Tibial artery (tissue), 4 donors: Measurements from ENCODE around the gene LZTR1.

ENCODE experiments used
- DNase-seq, 2 donors: peaks; one replicate each; pipeline ENCODE4 v3.0.0-alpha.2; 2019
- H3K27ac ChIP-seq, 2 donors: fragments of 200-600 bp; sonication (generic) in 1 of 2; 1 replicate in 1 of 2; 2 replicates in 1 of 2; pipeline ENCODE4 v1.5.1; 2018 to 2019; ENCODE audit warnings: mild to moderate bottlenecking in 1 of 2
- H3K27me3 ChIP-seq, 2 donors: fragments of 200-600 bp; sonication (generic) in 1 of 2; one replicate each; pipeline versions ENCODE4 v1.5.1 to v1.6.0; 2016 to 2019
- H3K36me3 ChIP-seq, 3 donors: fragments of 200-600 bp; sonication (generic) in 2 of 3; one replicate each; pipeline ENCODE4 v1.5.1; 2016 to 2019; ENCODE audit warnings: mild to moderate bottlenecking in 2 of 3
- H3K4me1 ChIP-seq, 4 donors: fragments of 200-600 bp; sonication (generic) in 2 of 4; 1 replicate in 3 of 4; 2 replicates in 1 of 4; pipeline ENCODE4 v1.5.1; 2016 to 2019
- H3K4me3 ChIP-seq, 2 donors: fragments of 200-600 bp; sonication (generic) in 1 of 2; 1 replicate in 1 of 2; 2 replicates in 1 of 2; pipeline ENCODE4 v1.5.1; 2018 to 2019; ENCODE audit warnings: mild to moderate bottlenecking in 2 of 2
- H3K9me3 ChIP-seq, 3 donors: fragments of 200-600 bp; sonication (generic) in 1 of 3; one replicate each; pipeline ENCODE4 v1.5.1; 2016 to 2019
- intact Hi-C: fragments of 100-400 bp; cut with DNase I; formaldehyde crosslinking; loops from one replicate; pipeline ENCODE4 v1.15.0; 2023; ENCODE audit warnings: low total_unique reads
- TF ChIP-seq, protein P1 (sequence below), 2 experiments: fragments of 200-600 bp in 1 of 2; fragments of 450-650 bp in 1 of 2; IDR thresholded peaks; one replicate each; pipeline ENCODE4 v1.5.1; 2017 to 2019; ENCODE audit warnings: antibody characterized with exemption in 2 of 2, mild to moderate bottlenecking in 1 of 2, moderate library complexity in 1 of 2

LZTR1 gene

DNA sequence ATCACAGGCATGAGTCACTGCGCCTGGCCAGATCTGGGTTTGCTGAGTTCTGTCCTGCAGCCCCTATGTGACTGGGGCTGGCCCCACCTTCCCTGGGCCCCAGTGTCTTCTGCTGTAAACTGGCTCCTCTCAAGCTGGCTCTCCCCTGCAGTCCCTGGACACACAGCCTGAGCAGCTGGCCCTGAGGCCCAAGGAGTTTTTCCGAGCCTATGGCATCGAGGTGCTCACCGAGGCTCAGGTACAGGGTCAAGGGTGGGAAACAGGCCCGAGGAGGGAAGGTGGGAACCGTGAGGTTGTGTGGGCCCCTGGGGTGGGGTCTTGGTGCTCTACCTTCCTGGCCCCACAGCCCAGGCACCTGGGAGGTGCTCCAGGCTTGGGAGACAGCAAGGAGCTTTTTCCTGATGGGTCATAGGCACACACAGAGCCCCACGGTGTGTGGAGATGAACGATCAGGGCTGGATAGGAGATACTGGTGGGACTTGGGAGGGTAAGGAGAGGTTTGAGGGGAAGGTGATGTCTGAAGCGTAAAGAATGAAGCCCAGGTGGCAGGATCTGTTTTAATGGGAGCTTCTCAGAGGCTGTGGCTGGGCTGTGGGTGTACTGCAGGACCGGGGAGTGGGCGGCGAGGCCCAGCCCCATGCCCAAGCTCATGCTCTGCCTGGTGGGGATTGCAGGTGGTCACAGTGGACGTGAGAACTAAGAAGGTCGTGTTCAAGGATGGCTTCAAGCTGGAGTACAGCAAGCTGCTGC lies 6.4 kb upstream of the LZTR1 start:
- no peak for DNase-seq
- intact Hi-C loops = no loop called here
- peaks cover 0 to 53% of the 10 kb centered on the region in 2 donors for H3K27me3 ChIP-seq
- no peak overlapping the region for H3K27ac ChIP-seq
- peaks cover 0 to 12% (median 5%) of the 10 kb centered on the region in 4 donors for H3K4me1 ChIP-seq
- TF ChIP-seq, protein P1, sequence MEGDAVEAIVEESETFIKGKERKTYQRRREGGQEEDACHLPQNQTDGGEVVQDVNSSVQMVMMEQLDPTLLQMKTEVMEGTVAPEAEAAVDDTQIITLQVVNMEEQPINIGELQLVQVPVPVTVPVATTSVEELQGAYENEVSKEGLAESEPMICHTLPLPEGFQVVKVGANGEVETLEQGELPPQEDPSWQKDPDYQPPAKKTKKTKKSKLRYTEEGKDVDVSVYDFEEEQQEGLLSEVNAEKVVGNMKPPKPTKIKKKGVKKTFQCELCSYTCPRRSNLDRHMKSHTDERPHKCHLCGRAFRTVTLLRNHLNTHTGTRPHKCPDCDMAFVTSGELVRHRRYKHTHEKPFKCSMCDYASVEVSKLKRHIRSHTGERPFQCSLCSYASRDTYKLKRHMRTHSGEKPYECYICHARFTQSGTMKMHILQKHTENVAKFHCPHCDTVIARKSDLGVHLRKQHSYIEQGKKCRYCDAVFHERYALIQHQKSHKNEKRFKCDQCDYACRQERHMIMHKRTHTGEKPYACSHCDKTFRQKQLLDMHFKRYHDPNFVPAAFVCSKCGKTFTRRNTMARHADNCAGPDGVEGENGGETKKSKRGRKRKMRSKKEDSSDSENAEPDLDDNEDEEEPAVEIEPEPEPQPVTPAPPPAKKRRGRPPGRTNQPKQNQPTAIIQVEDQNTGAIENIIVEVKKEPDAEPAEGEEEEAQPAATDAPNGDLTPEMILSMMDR (IDR thresholded peaks at IDR 0.05) = no peak
- H3K9me3 ChIP-seq = peaks cover 0 to 10% (median 0%) of the 10 kb centered on the region in 3 donors
- H3K4me3 ChIP-seq = no peak overlapping the region
- H3K36me3 ChIP-seq = no peaks in the 10 kb centered on the region

DNA sequence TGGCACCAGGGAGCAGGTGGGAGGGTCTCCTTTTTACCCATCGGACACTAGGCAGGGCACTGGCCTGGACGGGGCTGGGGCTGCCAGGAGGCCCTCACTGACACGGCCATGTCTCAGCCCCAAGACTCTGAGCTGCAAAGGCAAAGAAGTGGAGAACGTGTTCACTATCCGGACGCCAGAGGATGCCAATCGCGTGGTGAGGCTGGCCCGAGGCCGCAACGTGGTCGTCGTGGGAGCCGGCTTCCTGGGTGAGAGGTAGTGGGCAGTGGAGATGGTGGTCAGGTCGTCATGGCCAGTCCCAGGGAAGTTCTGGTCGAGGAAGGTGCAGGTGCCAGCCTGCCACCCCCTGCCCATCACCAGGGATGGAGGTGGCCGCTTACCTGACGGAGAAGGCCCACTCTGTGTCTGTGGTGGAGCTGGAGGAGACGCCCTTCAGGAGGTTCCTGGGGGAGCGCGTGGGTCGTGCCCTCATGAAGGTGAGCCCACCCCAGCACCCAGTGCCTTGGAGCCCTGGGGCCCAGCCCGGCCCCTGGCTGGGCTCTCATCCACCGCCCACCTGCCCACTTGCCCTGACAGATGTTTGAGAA lies 5.7 kb upstream of the LZTR1 start:
- H3K27me3 ChIP-seq = peaks cover 0 to 53% of the 10 kb centered on the region in 2 donors
- H3K4me1 ChIP-seq = peaks cover 0 to 18% (median 12%) of the 10 kb centered on the region in 4 donors
- no peaks in the 10 kb centered on the region for H3K36me3 ChIP-seq
- no peak for DNase-seq
- peaks cover 0 to 10% (median 0%) of the 10 kb centered on the region in 3 donors for H3K9me3 ChIP-seq
- no peak overlapping the region for H3K27ac ChIP-seq
- H3K4me3 ChIP-seq = no peak overlapping the region
- TF ChIP-seq, protein P1 (IDR thresholded peaks at IDR 0.05) = no peak
- intact Hi-C loops = no loop called here

DNA sequence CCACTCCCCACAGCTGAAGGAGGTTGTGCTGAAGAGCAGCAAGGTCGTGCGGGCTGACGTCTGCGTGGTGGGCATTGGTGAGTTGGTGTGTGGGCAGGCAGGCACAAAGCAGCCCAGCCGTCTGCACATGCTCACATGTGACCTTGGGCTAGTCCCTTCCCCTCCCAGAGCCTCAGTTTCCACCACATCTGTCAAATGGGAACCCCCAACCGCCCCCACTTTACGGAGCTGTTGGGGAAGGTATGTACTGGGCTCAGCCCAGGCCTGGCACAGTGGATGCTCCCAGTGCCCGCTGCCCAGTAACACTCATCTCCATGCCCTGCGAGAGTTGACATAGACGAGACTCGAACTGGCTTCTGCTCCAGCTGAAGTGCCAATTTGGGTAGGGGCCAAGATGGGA lies 5.1 kb upstream of the LZTR1 start:
- peaks cover 0 to 22% (median 14%) of the 10 kb centered on the region in 4 donors for H3K4me1 ChIP-seq
- DNase-seq = no peak
- TF ChIP-seq, protein P1 (IDR thresholded peaks at IDR 0.05) = no peak
- H3K9me3 ChIP-seq = peaks cover 0 to 10% (median 0%) of the 10 kb centered on the region in 3 donors
- H3K27ac ChIP-seq = no peak overlapping the region
- no peak overlapping the region for H3K4me3 ChIP-seq
- H3K36me3 ChIP-seq = no peaks in the 10 kb centered on the region
- intact Hi-C loops = no loop called here
- H3K27me3 ChIP-seq = peaks cover 0 to 53% of the 10 kb centered on the region in 2 donors

DNA sequence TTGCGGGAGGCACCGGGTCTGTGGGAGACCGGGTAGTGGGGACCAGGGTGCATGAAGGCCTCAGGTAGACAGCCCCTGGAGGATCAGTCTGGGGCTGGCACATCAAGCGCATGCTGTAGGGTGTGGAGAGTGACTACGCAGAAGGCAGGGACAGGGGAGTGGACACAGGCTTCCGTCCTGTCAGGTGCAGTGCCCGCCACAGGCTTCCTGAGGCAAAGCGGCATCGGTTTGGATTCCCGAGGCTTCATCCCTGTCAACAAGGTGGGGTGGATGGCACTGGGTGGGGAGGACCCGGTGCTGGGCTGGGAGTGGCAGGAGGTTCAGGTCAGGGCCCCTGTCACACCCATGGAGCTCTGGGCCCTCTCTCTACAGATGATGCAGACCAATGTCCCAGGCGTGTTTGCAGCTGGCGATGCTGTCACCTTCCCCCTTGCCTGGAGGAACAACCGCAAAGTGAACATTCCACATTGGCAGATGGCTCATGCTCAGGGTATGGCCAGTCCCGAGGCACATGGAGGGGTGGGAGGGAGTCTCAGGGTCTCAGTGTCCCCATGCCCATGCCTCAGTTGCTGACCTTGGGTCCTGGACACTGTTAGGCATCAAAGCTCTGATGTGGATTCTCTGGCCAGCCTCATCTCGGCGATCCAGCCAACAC lies 4.5 kb upstream of the LZTR1 start:
- TF ChIP-seq, protein P1 (IDR thresholded peaks at IDR 0.05) = no peak

DNA sequence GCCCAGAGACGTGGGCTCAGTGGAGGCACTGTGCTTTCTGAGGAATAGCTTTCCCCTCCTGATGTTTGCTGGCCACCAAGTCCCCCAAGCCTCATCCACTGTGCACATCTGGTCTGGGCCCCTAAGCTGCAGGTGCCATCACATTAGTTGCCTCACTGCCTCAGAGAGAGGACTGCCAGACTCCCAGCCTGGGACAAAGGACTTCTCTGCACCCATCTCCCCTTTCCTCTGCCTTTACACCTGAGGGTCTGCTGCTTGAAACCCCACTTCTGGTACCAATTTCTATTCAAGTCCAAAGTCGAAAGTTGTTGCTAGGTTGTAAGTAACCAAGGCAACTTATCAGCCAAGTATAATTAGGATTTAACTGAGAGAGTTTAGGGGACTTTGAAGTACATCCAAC lies 3.7 kb upstream of the LZTR1 start:
- peaks cover 0 to 49% of the 10 kb centered on the region in 2 donors for H3K27me3 ChIP-seq
- H3K4me1 ChIP-seq = peaks cover 0 to 32% (median 20%) of the 10 kb centered on the region in 4 donors
- intact Hi-C loops = no loop called here
- TF ChIP-seq, protein P1 (IDR thresholded peaks at IDR 0.05) = no peak
- no peak for DNase-seq
- H3K9me3 ChIP-seq = peaks cover 0 to 10% (median 0%) of the 10 kb centered on the region in 3 donors
- H3K27ac ChIP-seq = no peak overlapping the region
- peaks cover 0 to under 1% (median 0%) of the 10 kb centered on the region in 3 donors for H3K36me3 ChIP-seq
- H3K4me3 ChIP-seq = no peak overlapping the region

More for the DNA sequence above, 4.5 kb upstream of the LZTR1 start:
- DNase-seq = no peak
- no peak overlapping the region for H3K27ac ChIP-seq
- no peaks in the 10 kb centered on the region for H3K36me3 ChIP-seq
- peaks cover 0 to 10% (median 0%) of the 10 kb centered on the region in 3 donors for H3K9me3 ChIP-seq
- intact Hi-C loops = no loop called here
- peaks cover 0 to 53% of the 10 kb centered on the region in 2 donors for H3K27me3 ChIP-seq
- no peak overlapping the region for H3K4me3 ChIP-seq
- H3K4me1 ChIP-seq = peaks cover 0 to 24% (median 14%) of the 10 kb centered on the region in 4 donors
